UCSD-AML1 (cell line): ENCODE data around the gene CALM3.
A peak's percentile ranks its signal among the peaks of the same experiment; 100 is the strongest.

Experiments
- DNase-seq: peaks from one replicate; lab custom pipeline; 2025; ENCODE audit not compliant: unreplicated experiment; lab: John Stamatoyannopoulos, UW

CALM3 gene

GRCh38 chr19:46634656-46635218 lies 33.6 kb downstream of the CALM3 start:
- no peak for DNase-seq

- DNase-seq = no peak
Measured at GRCh38 chr19:46635920-46636761, 35.0 kb downstream of the CALM3 start, which contains the start of gene GNG8. Gene GNG8 (minus strand): TSS chr19:46636202. CDS start chr19:46634682, 1,520 bp downstream.

- no peak for DNase-seq
Measured at GRCh38 chr19:46637224-46637623, 36.1 kb downstream of the CALM3 start.

- DNase-seq = peak; percentile 50
Measured at GRCh38 chr19:46639358-46640182, 38.4 kb downstream of the CALM3 start.

- no peak for DNase-seq
Measured at GRCh38 chr19:46640656-46641055, 39.5 kb downstream of the CALM3 start.

GRCh38 chr19:46644720-46645119 lies 43.6 kb downstream of the CALM3 start:
- DNase-seq = no peak

GRCh38 chr19:46646402-46646801 lies 45.3 kb downstream of the CALM3 start:
- DNase-seq = no peak

- no peak for DNase-seq
Measured at GRCh38 chr19:46648060-46648960, 47.2 kb downstream of the CALM3 start.

GRCh38 chr19:46648961-46649960 lies 48.1 kb downstream of the CALM3 start:
- no peak for DNase-seq

GRCh38 chr19:46650445-46650844 lies 49.3 kb downstream of the CALM3 start:
- DNase-seq = no peak

- no peak for DNase-seq
Measured at GRCh38 chr19:46654621-46655152, 53.6 kb downstream of the CALM3 start.

GRCh38 chr19:46656541-46656940 lies 55.4 kb downstream of the CALM3 start:
- no peak for DNase-seq

GRCh38 chr19:46659151-46660007 lies 58.2 kb downstream of the CALM3 start:
- peak; percentile 33 for DNase-seq

GRCh38 chr19:46660008-46660517 lies 58.9 kb downstream of the CALM3 start:
- no peak for DNase-seq
